Mucosa of descending colon (tissue), 3 donors: ENCODE measurements around the gene RASAL1. TPM values are rescaled to one million over a fixed set of nuclear protein-coding genes. Genes with fewer than 3 reads are reported as not detected.

Experiments used
- ATAC-seq: fragments of 200-7000 bp; cut with Tn5 transposase; one replicate; pipeline ENCODE4 v1.9.1; 2020; ENCODE audit warnings: mild to moderate bottlenecking, moderate library complexity
- DNase-seq, 3 donors: peaks; one replicate each; pipeline ENCODE4 v3.0.0-alpha.2; 2020
- H3K36me3 ChIP-seq: fragments of 200-600 bp; one replicate; pipeline ENCODE4 v1.8.0; 2021; ENCODE audit warnings: low read depth, mild to moderate bottlenecking
- H3K4me1 ChIP-seq: fragments of 200-600 bp; one replicate; pipeline ENCODE4 v1.8.0; 2021; ENCODE audit warnings: low read depth, mild to moderate bottlenecking
- H3K4me3 ChIP-seq: fragments of 200-600 bp; one replicate; pipeline ENCODE4 v1.8.0; 2021; ENCODE audit warnings: mild to moderate bottlenecking
- H3K9me3 ChIP-seq: fragments of 200-600 bp; one replicate; pipeline ENCODE4 v1.8.0; 2021; ENCODE audit warnings: mild to moderate bottlenecking
- intact Hi-C, 2 donors: fragments of 100-400 bp; cut with DNase I in 1 of 2; cut with micrococcal nuclease in 1 of 2; formaldehyde crosslinking; loops; one replicate each; pipeline versions ENCODE4 v1.11.0 to v1.11.1; 2022; cut with DNase I, micrococcal nuclease
- total RNA-seq, 3 donors: library from RNA; stranded (reverse); fragmentation: NEBNext Ultra II Directional in 2 of 3; extraction: Animal tissue kit (Norgen Biotek cat#: 25700) in 2 of 3; gene quantifications; one replicate each; pipeline versions ENCODE4 v1.2.1 to v1.2.4, GENCODE V29; 2021 to 2023
- TF ChIP-seq, protein P1 (sequence below): fragments of 200-600 bp; IDR thresholded peaks from one replicate; pipeline ENCODE4 v1.8.0; 2022; ENCODE audit warnings: antibody characterized with exemption, mild to moderate bottlenecking
- donor health status: DM: no; HTN: no; CAD: no; lungs with moderate emphysema.
- donor health status: DM: no; HTN: no; CAD: no.
- donor health status: DM: no; HTN: yes; CAD: no.

Gene RASAL1
- total RNA-seq, 3 donors from 2014 or later: 3.3 to 7.9 (median 6.5) TPM

DNA sequence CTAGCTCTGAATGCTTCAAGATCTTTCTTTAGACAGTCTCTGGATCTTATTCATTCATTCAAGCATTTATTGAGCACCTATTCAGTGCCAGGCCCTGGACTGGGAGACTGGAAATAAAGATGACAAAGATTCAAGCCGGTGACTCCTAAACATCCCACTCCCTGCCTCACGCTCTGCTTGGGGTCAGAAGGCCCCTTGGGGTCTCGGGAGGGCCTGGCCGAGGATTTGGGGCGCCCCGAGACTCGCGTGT, 79.3 kb downstream of the RASAL1 start:
- DNase-seq (no peak), ATAC-seq (no peak)
- intact Hi-C loops: loop anchor here in 1 of 2 donors (10.0 kb wide), 1 partner anchor 98 kb away; no protein-coding TSS in a partner anchor
- no peaks in the 10 kb centered on the region for H3K9me3 ChIP-seq
- TF ChIP-seq, protein P1, sequence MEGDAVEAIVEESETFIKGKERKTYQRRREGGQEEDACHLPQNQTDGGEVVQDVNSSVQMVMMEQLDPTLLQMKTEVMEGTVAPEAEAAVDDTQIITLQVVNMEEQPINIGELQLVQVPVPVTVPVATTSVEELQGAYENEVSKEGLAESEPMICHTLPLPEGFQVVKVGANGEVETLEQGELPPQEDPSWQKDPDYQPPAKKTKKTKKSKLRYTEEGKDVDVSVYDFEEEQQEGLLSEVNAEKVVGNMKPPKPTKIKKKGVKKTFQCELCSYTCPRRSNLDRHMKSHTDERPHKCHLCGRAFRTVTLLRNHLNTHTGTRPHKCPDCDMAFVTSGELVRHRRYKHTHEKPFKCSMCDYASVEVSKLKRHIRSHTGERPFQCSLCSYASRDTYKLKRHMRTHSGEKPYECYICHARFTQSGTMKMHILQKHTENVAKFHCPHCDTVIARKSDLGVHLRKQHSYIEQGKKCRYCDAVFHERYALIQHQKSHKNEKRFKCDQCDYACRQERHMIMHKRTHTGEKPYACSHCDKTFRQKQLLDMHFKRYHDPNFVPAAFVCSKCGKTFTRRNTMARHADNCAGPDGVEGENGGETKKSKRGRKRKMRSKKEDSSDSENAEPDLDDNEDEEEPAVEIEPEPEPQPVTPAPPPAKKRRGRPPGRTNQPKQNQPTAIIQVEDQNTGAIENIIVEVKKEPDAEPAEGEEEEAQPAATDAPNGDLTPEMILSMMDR: no peak
- no peaks in the 10 kb centered on the region for H3K36me3 ChIP-seq
- H3K4me1 ChIP-seq: peaks cover 4% of the 10 kb centered on the region
- H3K4me3 ChIP-seq: no peak overlapping the region

DNA sequence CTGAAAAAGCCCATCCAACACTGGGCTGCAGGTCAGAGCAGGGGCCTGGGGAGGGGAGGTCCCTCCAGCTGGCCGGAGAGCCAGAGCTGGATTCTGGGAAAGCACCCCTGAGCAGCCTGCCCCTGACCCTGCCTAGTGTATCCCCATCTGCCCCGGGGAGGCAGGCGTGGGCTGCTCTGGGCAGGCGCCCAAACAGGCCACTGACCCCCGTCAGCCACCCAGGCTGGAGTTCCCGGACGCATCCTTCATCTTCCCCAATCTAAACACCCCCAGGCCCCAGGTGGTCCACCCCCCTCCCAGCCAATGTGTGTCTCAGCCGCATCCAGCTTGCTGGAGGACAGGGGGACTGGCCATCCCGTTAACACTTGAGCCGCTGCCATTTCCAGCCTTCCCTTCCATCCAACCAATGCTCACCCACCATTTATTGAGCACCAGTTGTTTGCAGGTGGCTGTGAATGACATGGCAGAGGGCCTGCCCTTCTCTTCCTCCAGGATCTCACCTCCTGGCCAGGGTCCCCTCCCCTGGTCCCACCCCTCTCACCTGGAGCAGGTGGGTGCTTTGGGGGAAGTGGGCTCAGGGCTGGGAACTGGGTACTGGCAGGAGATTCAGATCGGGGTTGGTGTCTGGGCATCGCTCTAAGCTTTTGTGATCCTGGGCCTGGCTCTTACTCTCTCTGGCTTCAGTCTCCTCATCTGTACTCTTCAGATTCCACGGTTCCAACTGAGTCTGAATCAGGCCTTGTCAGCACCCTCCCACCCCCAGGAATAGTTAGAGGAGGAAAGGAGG, 79.8 kb downstream of the RASAL1 start:
- intact Hi-C loops: loop anchor here in 1 of 2 donors (10.0 kb wide), 1 partner anchor 99 kb away; no protein-coding TSS in a partner anchor
- DNase-seq: no peak
- no peak overlapping the region for H3K4me3 ChIP-seq
- ATAC-seq: no peak
- TF ChIP-seq, protein P1: no peak
- no peaks in the 10 kb centered on the region for H3K9me3 ChIP-seq
- peaks cover 4% of the 10 kb centered on the region for H3K4me1 ChIP-seq
- H3K36me3 ChIP-seq: no peaks in the 10 kb centered on the region

DNA sequence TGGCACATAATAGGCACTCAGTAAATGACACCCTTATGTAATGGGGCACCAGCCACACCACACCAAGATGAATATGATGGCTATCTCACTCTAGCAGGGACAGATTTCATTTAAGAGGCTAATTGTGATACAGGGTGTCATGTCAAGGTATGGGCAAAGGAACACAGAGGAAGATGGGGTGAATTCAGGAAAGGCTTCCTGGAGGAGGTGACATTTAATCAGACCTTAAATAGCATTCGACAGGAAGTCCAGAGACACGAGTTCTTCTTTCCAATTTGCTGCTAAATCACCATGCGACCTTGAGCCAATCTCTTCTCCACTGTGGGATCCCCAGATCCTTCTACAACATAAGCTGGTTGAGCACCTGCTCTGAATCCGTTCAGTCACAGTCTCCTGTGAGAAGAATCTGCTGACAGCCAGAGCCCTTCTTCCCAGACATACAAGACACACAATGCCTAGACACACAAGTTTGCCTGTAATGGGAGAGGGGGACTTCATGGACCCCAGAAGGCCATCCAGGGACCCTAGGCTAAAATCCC, 80.5 kb downstream of the RASAL1 start:
- Histone ChIP-seq H3K9me3 (no peaks in the 10 kb centered on the region), H3K4me3 (no peak overlapping the region), H3K36me3 (no peaks in the 10 kb centered on the region), H3K4me1 (peaks cover 4% of the 10 kb centered on the region)
- ATAC-seq (no peak), DNase-seq (no peak)
- TF ChIP-seq, protein P1: no peak
- intact Hi-C loops: loop anchor here in 1 of 2 donors (10.0 kb wide), 1 partner anchor 100 kb away; no protein-coding TSS in a partner anchor

DNA sequence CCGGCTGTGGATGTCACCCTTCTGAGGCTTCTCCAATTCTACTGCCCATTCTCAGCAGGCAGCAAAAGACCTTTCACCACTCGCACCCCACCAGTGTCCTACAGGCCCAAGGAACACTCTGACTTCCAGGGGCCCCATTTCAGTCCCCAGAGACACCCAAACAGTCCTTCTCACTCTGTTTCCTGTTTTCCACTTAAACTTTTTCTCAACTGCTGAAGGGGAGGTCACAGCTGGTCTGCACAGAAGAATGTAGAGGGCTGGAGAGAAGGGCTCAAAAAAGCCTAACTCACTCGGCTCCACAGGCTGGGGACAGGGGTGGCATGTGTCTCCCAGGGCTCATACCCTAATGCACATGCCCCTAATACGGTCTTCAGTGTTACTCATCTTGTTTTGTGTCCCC, 83.2 kb downstream of the RASAL1 start:
- Histone ChIP-seq H3K4me3 (no peak overlapping the region), H3K4me1 (peaks cover 4% of the 10 kb centered on the region), H3K36me3 (no peaks in the 10 kb centered on the region), H3K9me3 (no peaks in the 10 kb centered on the region)
- intact Hi-C loops: loop anchor here in 1 of 2 donors (10.0 kb wide), 1 partner anchor 102 kb away; no protein-coding TSS in a partner anchor
- DNase-seq (no peak), ATAC-seq (no peak)
- TF ChIP-seq, protein P1: no peak

DNA sequence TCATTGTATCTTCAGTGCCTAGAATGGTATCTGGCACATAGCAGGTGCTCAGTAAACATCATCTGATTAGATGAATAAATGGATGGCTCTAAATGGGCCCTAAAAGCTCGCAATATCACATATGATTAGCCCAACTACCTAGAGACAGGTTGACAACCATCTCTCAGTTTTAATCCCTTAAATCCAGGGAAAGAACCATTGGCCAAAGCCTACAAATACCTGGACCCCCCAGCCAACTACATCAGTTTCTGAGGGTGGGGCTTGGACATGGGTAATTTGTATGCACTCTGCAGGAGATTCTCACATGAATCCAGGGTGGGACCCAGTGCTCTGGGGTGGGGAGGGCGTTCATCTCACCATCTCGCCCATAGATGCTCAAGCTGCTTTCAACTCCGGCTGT, 83.8 kb downstream of the RASAL1 start:
- no peak for DNase-seq
- H3K9me3 ChIP-seq: no peaks in the 10 kb centered on the region
- intact Hi-C loops: loop anchor here in 1 of 2 donors (10.0 kb wide), 1 partner anchor 103 kb away; no protein-coding TSS in a partner anchor
- H3K4me1 ChIP-seq: no peaks in the 10 kb centered on the region
- TF ChIP-seq, protein P1: no peak
- ATAC-seq: no peak
- no peaks in the 10 kb centered on the region for H3K36me3 ChIP-seq
- no peak overlapping the region for H3K4me3 ChIP-seq
